KMS-11 (cell line): ENCODE results near the gene FAM120B.

Experiments
- H2AFZ ChIP-seq: fragments of 200-600 bp; sonication (generic); 2 replicates; pipeline ENCODE4 v1.6.1; 2016; ENCODE audit warnings: antibody characterized with exemption, mixed run types, low read depth
- H3K27ac ChIP-seq: fragments of 200-600 bp; sonication (generic); 2 replicates; pipeline ENCODE4 v1.6.1; 2016; ENCODE audit warnings: mild to moderate bottlenecking, mixed run types
- H3K27me3 ChIP-seq: fragments of 200-600 bp; sonication (generic); 2 replicates; pipeline ENCODE4 v1.6.1; 2017; ENCODE audit warnings: mild to moderate bottlenecking, low read depth, mixed run types, moderate library complexity; ENCODE audit not compliant: insufficient read depth
- H3K36me3 ChIP-seq: fragments of 200-600 bp; sonication (generic); 2 replicates; pipeline ENCODE4 v1.6.1; 2017; ENCODE audit warnings: mild to moderate bottlenecking, mixed run types; ENCODE audit not compliant: insufficient read depth
- H3K4me1 ChIP-seq: fragments of 200-600 bp; sonication (generic); 2 replicates; pipeline ENCODE4 v1.6.1; 2016; ENCODE audit warnings: mild to moderate bottlenecking, low read depth, mixed run types; ENCODE audit not compliant: poor library complexity, severe bottlenecking
- H3K4me2 ChIP-seq: fragments of 200-600 bp; sonication (generic); 2 replicates; pipeline ENCODE4 v1.7.0; 2016; ENCODE audit warnings: mild to moderate bottlenecking, mixed run types
- H3K4me3 ChIP-seq: fragments of 200-600 bp; sonication (generic); IDR thresholded peaks from 2 replicates; pipeline ENCODE4 v1.6.1; 2017; ENCODE audit warnings: low read depth, low read length, mixed read lengths; ENCODE audit not compliant: insufficient read depth
- H3K79me2 ChIP-seq: fragments of 200-600 bp; sonication (generic); 2 replicates; pipeline ENCODE4 v1.6.1; 2016; ENCODE audit warnings: low read depth, mixed run types; ENCODE audit not compliant: insufficient read depth
- H3K9ac ChIP-seq: fragments of 200-600 bp; sonication (generic); 2 replicates; pipeline ENCODE4 v1.6.1; 2016; ENCODE audit warnings: mild to moderate bottlenecking, mixed run types
- H4K20me1 ChIP-seq: fragments of 200-600 bp; sonication (generic); 2 replicates; pipeline ENCODE4 v1.6.1; 2016; ENCODE audit warnings: mild to moderate bottlenecking, mixed run types; ENCODE audit not compliant: insufficient read depth
- CTCF ChIP-seq: fragments of 200-600 bp; sonication (generic); conservative IDR thresholded peaks from 2 replicates; pipeline ENCODE4 v1.6.1; 2017; ENCODE audit warnings: low read depth, mild to moderate bottlenecking, antibody characterized with exemption, low read length, moderate library complexity, mixed read lengths

FAM120B gene

GRCh38 chr6:170440437-170440836 is 133.9 kb downstream of the FAM120B start:
- Histone ChIP-seq H3K9ac (no peak overlapping the region), H3K4me3 (no peak overlapping the region), H3K27ac (no peak overlapping the region), H4K20me1 (no peaks in the 10 kb centered on the region), H3K4me2 (no peak overlapping the region), H2AFZ (no peak overlapping the region), H3K36me3 (no peaks in the 10 kb centered on the region), H3K27me3 (no peaks in the 10 kb centered on the region; the same call in 1 of the 2 replicates), H3K79me2 (no peaks in the 10 kb centered on the region), H3K4me1 (no peaks in the 10 kb centered on the region)
- TF ChIP-seq CTCF: no peak

GRCh38 chr6:170441316-170441715 is 134.8 kb downstream of the FAM120B start:
- Histone ChIP-seq H3K36me3 (no peaks in the 10 kb centered on the region), H3K79me2 (no peaks in the 10 kb centered on the region), H2AFZ (no peak overlapping the region), H3K4me2 (no peak overlapping the region), H3K27me3 (no peaks in the 10 kb centered on the region; the same call in 1 of the 2 replicates), H3K4me3 (no peak overlapping the region), H3K9ac (no peak overlapping the region), H3K4me1 (no peaks in the 10 kb centered on the region), H4K20me1 (no peaks in the 10 kb centered on the region), H3K27ac (no peak overlapping the region)
- TF ChIP-seq CTCF: no peak

- H4K20me1 ChIP-seq: no peaks in the 10 kb centered on the region
- no peak overlapping the region for H3K4me3 ChIP-seq
- no peaks in the 10 kb centered on the region for H3K79me2 ChIP-seq
- TF ChIP-seq CTCF: no peak
- no peaks in the 10 kb centered on the region for H3K4me1 ChIP-seq
- H3K27me3 ChIP-seq: no peaks in the 10 kb centered on the region; the same call in 1 of the 2 replicates
- no peaks in the 10 kb centered on the region for H3K36me3 ChIP-seq
- H3K9ac ChIP-seq: no peak overlapping the region
- H3K27ac ChIP-seq: no peak overlapping the region
- H2AFZ ChIP-seq: no peak overlapping the region
- H3K4me2 ChIP-seq: no peak overlapping the region
These were observed 136.0 kb downstream of the FAM120B start for GRCh38 chr6:170442596-170442995.

- H3K27ac ChIP-seq: no peak overlapping the region
- no peak overlapping the region for H3K9ac ChIP-seq
- H3K4me3 ChIP-seq: no peak overlapping the region
- no peak overlapping the region for H2AFZ ChIP-seq
- H3K4me1 ChIP-seq: no peaks in the 10 kb centered on the region
- no peaks in the 10 kb centered on the region for H3K79me2 ChIP-seq
- no peak overlapping the region for H3K4me2 ChIP-seq
- no peaks in the 10 kb centered on the region for H3K36me3 ChIP-seq
- H4K20me1 ChIP-seq: no peaks in the 10 kb centered on the region
- no peak for TF ChIP-seq CTCF
- H3K27me3 ChIP-seq: no peaks in the 10 kb centered on the region; the same call in 1 of the 2 replicates
These were observed 136.6 kb downstream of the FAM120B start for GRCh38 chr6:170443151-170443662.
